HG03460 (cell line): ENCODE results near the gene ZBTB5.
A peak's percentile ranks its signal among the peaks of the same experiment; 100 is the strongest.
"Not testable (repeated sequence)": the region's sequence is repeated elsewhere in the genome, so short reads cannot be mapped to it uniquely, and the experiment has no call there.

Source experiments
- ATAC-seq: cut with Tn5 transposase; IDR thresholded peaks from one replicate; pipeline ENCODE4 v1.9.1; 2021; ENCODE audit not compliant: unreplicated experiment

The ZBTB5 gene

DNA sequence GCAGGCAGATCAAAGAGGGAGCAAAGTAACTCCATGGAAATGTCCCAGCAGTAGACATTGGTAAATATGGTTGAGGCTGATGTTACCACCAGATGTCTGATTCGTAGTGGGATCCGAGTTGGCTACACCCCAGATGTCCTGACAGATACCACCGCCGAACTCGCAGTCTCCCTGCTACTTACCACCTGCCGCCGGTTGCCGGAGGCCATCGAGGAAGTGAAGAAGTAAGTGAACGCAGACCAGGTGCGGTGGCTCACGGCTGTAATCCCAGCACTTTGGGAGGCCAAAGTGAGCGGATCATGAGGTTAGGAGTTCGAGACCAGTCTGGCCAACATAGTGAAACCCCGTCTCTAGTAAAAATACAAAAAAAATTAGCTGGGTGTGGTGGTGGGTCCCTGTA is 38.8 kb downstream of the ZBTB5 start:
- not testable (repeated sequence) for ATAC-seq

DNA sequence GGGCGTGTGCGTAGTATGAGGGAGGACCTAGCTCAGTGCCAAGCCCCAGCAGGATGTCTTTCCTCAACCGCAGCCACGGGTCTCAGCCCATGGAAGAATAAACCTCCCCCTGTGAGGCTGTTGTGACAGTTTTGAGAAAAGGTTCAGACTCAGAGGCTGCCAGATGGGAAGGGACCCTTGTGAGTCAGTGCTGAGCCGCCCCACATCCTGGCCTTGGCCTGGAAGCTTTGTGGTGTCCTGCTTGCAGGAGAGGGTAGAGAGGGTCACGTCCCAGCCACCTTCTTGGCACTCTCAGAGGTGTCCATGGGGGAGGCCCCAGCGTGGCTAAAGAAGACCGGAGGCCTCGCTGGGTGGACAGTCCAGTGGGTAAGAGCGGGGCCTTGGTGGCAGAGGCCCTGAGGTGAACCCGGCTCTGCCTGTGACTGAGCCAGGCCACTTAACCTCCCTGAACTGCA is 39.9 kb downstream of the ZBTB5 start:
- ATAC-seq, result no peak

DNA sequence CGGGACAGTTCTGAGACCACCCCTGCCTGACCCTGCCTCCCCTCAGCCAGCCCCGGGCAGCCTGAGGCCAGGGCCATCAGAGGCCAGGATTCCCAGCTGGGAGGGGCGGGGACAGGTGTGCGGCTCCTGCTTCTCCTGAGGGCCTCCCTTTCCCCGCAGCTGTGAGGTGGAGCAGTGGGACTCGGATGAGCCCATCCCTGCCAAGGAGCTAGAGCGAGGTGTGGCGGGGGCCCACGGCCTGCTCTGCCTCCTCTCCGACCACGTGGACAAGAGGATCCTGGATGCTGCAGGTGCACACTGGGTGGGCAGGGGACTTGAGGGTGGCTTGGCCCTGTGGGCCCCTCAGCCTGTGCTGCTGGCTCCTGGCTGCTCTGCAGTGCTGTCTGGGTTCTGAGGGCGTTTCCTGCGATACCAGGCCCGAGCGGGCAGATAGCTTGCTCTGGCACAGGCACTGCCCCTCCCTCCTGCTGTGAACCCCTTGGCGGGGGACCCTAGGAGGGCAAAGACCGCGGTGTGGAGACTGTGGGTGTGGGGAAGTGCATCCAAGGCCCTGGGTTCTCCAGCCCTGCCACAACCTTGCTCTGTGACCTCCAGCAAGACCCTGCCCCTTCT is 40.5 kb downstream of the ZBTB5 start:
- no peak for ATAC-seq

DNA sequence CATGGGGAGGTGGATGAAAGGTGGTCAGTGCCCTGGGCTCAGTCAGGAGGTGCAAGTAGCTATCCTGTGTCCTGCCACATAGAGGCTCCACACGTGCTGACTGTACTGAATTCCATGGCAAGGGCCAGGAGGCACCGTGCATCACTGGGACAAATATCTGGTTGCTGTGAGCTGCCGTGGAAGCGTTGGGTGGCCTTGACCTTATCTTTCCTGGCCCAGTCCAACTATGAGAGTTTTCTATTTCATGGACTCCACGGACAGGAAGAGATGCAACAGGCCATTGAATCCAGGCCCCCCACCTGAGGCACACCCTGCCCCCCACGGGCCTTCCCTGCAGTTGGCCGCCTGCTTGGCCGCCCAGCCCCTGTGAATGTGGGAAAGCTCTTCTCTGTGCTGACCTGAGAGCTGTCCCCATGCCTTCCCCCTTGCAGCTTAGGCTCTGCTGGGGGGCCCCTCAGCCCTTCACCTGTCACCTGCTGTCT is 41.0 kb downstream of the ZBTB5 start:
- ATAC-seq, result no peak

DNA sequence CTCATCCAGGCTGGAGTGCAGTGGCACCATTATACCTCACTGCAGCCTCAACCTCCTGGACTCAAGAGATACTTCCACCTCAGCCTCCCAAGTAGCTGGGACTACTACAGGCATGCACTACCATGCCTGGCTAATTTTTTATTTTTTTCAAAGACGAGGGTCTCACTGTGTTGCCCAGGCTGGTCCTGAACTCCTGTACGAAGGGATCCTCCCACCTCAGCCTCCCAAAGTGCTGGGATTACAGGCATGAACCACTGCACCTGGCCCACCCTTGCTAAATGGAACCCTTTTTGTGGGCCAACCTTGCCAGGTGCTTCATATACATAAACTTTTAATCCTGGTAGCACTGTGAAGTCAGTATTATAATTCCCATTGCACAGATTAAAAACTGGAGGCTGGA is 41.7 kb downstream of the ZBTB5 start:
- no peak for ATAC-seq

DNA sequence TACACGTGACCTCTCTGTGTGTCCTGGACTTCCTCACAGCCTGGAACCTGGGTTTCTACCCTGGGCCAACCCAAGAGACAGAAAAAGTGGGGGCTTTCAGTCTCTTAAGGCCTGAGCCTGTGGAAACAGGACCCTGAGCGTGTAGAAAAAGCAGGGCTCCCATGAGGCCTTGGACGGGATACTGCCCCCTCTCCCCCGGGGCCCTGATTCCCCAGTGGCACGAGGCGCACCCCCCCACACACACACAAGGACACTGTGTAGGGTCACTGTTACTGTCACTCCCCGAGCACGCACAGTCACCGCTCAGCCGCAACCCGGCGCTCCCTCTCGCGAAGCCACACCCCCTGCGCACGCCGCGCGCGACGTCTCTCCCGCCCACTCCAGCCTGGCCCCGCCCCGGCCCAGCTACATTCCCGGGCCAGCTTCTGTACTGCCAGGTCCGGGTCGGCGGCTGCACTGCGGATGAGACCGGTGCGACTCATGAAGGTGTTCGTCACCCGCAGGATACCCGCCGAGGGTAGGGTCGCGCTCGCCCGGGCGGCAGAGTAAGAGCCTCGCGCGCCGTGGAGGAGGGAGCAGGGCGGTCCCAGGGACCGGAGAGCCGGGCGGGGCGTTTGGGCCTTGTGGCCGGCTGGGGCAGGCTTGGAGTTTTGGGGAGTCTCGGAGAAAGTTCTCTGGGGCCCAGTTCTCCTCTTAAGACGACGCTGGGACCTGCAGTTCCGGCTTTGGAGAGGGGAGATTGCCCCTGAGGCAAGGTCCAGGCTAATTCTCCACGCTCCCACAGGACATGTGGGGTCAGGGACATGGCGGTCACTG is 42.8 kb downstream of the ZBTB5 start, which contains the start of gene GRHPR:
Gene GRHPR, plus strand, starts transcription at position 408 of the 816 bp plus-strand sequence. Its CDS starts 55 bp downstream, at position 463.
- peak; percentile 89 for ATAC-seq

DNA sequence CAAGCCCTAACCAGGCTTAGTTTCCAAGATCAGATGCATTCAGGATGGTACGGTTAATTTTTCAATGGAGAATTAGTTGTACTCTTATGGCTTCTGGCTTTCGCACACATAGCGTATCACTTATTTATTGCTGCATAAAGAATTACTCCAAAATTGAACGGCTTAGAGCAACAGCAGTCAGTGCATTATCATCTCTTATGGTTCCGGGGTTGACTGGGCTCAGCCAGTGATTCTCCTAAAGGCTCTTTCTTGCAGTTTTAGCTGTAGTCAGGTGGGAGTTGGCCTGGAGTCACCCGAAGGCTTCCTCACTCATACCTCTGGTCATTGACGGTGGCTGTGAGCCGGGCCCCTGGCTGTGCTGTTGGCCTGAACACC is 43.3 kb downstream of the ZBTB5 start:
- no peak for ATAC-seq

DNA sequence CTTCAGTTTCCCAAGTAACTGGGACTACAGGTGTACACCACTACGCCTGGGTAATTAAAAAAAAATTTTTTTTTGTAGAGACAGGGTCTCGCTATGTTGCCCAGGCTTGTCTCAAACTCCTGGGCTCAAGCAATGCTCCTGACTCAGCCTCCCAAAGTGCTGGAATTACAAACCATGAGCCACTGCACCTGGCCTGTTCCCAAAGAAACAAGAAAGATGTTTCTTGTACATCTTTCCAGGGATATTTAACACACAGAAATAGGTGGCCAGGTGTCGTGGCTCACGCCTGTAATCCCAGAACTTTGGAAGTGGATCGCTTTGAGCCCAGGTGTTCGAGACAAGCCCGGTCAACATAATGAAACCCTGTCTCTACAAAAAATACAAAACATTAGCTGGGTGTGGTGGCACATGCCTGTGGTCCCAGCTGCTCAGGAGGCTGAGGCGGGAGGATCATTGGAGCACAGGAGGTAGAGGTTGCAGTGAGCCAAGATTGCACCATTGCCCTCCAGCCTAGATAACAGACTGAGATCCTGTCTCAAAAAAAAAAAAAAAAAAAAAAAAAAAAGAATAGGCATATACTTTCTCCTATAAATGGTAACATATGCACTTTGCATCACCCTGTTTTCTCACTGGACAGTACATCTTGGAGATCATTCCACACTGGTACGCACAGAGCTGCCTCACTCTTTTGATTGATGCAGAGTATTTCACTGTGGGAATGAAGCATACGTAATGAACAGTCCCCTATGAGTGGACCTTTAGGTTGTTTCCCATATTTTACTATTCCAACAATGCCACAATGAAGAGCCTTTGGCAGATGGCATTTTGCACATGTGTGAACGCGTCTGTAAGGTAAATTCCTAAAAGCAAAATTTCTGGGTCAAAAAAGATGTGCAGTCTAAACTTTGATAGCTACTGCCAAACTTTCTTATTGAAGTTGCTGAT is 44.7 kb downstream of the ZBTB5 start:
- ATAC-seq, result no peak

DNA sequence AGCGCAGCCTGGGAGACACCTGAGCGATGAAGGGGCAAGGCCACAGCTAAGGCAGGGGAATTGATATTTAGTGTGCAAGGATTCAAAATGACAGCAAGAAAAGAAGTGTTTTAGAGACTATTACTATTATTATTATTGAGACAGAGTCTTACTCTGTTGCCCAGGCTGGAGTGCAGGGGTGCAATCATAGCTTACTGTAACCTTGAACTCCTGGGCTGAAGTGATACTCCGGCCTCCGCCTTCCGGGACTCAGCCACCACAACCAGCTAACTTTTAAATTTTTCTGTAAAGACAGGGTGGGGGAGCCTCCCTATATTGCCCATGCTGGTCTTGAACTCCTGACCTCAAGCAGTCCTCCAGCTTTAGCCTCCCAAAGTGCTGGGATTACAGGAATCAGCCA is 46.0 kb downstream of the ZBTB5 start:
- no peak for ATAC-seq

DNA sequence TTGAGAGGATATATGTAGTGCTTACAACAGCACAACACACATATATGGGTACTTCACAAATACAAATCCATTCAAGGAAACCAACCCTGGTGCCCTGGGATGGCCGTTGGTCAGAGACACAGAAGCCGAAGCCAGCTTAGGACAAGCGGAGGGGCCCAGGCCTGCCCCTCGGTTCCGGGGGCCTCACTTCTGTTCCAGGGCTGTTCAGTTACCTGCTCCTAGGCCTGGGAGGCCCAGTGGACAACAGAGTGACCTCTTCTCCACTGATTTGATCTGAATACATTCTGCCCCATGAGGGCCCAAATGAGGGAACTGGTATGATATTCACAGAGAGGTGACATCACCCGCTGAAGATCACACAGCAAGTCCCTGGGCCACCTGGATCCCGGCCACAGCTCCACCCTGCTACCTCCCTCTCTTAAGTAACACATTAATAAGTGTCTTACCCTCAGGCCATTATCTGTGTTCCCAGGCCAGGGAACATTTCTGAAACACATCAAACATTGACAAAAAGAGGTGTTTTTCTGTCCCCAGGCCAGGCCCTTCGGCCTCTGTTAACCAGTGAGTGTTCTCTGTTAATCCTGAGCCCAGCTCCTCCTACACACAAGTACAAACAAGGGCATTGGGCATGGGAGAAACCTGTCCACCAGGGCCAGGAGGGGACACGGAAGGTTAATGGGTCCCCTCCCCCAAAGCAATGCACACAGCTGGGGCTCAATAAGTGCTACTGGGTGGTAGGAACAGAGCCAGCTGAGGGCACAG is 47.2 kb downstream of the ZBTB5 start:
- peak; percentile 30 for ATAC-seq

DNA sequence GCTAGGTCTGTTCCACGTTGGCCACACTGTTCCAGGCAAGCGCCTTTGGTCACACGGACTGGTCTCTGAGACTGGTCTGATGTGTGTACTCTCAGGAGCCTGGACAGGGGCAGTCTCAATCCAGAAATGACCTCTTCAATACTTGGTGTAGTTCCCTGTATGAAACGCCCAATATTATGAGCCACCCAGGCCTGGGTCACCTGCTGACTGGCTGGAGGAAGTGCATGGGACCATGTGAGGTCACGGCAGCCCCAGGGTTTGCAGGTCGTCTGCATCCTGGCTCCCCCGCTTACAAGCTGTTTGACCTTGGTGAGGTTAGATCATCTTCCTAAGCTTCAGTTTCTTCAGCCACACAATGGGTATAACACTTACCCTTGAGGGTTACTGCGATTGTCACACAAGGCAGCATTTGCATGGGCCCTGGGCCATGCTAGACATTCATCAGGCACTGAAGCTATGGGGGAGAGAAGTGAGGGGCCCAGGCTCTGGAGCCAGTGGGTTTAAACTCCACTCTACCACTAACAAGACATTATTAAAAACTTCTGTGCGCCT is 47.9 kb downstream of the ZBTB5 start:
- no peak for ATAC-seq

DNA sequence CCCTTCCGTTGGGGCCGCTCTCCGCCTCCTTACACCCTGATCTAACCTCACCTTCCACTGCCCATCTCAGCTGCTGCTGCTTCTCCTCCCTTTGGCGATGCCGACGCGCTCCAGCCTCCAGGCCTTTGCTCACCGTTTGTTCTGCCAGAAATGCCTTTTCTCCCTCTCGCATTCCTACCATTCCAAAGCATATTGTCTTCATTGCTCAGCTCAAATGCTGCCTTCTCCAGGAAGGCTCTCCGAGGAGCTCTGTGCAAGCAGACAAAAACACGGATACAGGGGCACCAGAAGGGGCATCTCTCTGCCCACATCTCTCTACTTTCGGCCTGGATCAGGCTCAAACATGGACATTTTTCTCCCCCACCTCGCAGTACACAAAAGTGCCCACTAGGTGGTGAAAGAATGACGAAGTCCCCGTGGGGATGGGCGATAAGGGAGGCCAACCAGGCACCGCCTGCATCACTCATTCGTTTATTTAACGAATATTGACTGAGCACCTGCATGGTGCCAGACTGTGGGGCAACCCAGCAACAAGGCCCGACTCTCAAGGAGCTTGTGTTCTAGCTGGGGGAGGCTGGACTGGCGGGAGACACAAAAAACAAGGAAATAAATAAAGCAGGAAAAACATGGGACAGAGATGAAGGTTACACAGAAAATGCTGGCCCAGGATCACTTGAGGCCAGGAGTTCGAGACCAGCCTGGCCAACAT is 50.1 kb downstream of the ZBTB5 start:
- no peak for ATAC-seq

DNA sequence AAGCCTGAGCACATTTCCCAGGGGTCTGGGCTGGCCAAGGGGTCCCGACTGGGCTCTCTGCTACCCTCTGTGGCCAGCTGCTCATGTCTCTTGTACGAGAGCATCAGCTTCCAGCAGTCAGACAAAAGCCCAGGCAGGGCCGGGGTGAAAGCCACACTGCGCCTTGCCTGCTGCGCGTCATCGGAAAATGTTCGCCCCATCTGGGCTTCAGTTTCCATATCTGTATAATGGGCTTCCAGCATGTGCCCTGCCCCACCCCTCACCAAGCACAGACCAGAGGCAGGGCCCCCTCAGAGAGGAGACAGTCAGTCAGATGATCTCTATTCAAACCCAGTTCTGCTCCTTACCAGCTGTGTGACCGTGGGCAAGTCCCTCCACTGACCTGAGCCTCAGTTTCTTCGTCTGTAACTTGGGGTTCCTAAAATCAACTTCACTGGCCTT is 50.7 kb downstream of the ZBTB5 start:
- ATAC-seq, result no peak

DNA sequence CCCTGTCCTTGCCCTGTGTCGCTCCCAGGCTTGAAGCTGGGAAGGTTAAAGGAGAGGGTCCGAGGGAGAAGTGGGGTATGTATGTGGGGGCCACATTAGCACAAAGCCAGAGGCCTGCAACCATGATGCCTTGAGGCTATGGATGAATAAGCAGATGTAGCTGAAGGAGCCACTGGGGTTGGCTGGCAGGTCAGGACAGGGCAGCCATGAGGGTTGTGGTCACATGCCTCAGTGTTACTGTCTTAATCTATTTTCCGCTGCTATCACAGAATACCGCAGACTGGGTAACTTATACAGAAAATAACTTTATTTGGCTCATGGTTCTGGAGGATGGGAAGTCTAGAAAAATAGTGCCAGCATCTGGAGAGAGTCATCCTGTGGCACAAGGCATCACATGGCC is 51.9 kb downstream of the ZBTB5 start:
- ATAC-seq, result no peak

DNA sequence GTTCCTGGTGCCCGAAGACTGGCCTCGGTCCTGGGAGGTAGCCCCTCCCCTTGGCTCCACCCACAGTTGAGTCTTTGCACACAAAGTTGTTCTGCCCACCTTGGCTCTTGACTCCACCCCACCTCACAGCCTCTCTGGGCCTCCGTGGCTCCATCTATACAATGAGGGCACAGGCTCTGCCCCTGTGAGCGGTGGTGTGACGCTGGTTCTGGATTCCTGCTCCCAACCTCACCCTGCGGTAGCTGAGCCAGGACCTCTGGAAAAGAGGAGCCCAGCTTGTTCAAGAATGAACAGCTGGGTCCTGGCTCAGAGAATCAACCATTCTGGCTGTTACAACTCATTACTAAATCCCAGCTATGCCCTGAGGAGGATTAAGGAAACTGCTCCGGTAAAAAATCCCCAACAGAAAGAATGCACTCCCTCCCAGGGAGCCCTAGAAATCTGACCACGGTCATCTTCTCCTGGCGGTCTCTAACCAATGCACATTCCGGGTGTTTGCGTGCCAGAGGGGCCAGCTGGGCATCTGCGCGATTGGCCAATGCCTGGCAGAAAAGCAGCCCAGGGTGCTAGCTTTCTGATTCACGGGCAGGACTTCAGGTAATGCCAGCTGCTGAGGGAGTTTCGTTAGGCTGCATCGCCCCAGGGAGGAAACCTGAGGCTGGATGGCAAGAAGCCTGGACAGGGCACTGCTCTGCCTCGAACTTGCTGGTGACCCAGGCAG is 52.7 kb downstream of the ZBTB5 start:
- ATAC-seq, result no peak

DNA sequence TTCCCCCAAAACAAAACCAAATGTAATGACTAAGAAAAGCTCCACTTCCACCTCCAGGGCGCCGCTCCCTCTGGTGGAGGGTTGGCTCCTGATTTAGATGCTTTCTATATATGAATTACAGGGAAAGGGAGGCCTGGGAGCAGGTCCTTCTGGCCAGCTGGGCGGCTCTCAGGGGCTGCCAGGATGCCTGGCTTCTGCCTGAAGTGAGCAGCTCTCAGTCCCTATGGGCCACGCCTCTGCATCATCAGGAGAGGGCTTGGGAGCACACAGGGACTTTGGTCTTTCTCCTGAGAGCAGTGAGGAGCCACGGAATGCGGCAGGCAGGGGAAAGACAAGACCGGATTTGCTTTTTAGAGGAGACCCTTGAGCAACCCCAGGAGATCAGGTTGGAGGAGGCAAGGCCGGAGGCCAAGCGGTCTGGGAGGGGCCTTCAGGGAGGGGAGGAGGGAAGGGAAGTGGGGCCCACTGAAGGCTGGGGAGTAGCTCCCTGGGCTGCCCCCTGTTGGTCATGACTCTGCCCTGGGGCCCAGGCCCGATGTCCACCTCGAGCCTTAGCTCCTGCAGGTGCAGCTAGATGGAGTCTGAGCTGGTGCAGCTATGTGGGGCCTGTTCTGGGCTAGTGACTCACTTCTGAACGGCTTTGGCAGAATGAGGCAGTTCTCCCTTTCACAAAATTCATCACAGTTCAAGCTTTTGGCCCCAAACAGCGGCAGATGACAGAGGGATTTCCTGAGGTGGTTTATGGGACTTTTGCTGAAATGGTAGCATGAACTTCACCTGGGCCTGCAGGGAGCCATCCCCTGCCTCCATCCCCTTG is 54.1 kb downstream of the ZBTB5 start:
- no peak for ATAC-seq

DNA sequence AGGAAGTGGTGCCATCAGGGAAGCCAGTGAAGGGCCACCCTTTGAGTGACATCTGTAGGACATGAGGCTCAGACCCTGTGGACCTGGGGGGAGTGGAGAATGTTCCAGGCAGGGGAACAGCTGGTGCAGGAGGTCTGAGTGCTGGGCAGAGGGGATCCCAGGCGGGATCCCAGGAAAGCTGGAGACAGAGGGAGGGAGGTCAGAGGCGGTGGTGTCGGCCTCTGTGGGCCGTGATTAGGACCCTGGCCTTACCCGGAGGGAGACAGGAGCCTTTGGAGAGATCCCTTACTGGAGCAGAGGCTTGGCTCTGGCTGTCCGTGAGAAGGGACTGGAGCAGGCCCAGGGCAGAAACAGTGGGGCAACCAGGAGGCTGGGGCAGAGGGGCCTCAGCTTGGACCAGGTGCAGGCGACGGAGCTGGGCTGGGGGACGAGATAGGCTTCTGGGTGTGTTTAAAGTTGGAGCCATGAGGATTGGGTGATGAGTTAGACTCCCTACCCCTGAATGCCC is 54.8 kb downstream of the ZBTB5 start:
- no peak for ATAC-seq
